HepG2 (cell line): ENCODE data around the gene CGB8. TPM values are rescaled to one million over a fixed set of nuclear protein-coding genes. Genes with fewer than 3 reads are reported as not detected.

Source experiments
- ATAC-seq: fragments of 200-7000 bp; cut with Tn5 transposase; 3 replicates; pipeline ENCODE4 v1.9.1; 2020; ENCODE audit warnings: mild to moderate bottlenecking, moderate library complexity
- BruUV-seq: library from RNA; stranded (reverse); fragments of 400-500 nt; replicated peaks from 2 replicates; lab custom pipeline; 2021; lab: Mats Ljungman, UMichigan
- CTCF ChIA-PET: fragments of 300-600 bp; formaldehyde crosslinking; extraction: SDS; loops from one replicate; lab custom pipeline; 2021; ENCODE audit warnings: low total read pairs, inconsistent platforms, low intra/inter-chr PET ratio; lab: Yijun Ruan, JAX
- POLR2A ChIA-PET: fragments of 350-600 bp; sonication (Branson Sonifier 250); formaldehyde crosslinking; loops from one replicate; lab custom pipeline; 2020; ENCODE audit warnings: antibody characterized with exemption, inconsistent platforms; lab: Yijun Ruan, JAX
- DNase-seq: peaks from one replicate; pipeline ENCODE4 v3.0.0-alpha.2; 2015; ENCODE audit warnings: low spot score
- FAIRE-seq: peaks from 3 replicates; lab custom pipeline; 2011; peaks lifted over from hg19 to GRCh38; lab: Jason Lieb, UNC
- H2AFZ ChIP-seq: one replicate; pipeline ENCODE4 v1.6.1; 2011; ENCODE audit warnings: low read length, inconsistent platforms
- H3K27ac ChIP-seq: fragments of 300-600 bp; 3 replicates; pipeline ENCODE4 v1.8.0; 2011; ENCODE audit warnings: mixed run types, mild to moderate bottlenecking, mixed read lengths, low read length, inconsistent platforms; ENCODE audit not compliant: insufficient read depth; ENCODE audit errors: extremely low read length
- H3K27me3 ChIP-seq, 2 experiments: fragments of 200-600 bp in 1 of 2; 2 replicates in 1 of 2; 3 replicates in 1 of 2; pipeline versions ENCODE4 v1.6.0 to v1.8.0; 2011; ENCODE audit warnings: low read length in 2 of 2, mild to moderate bottlenecking in 2 of 2, moderate library complexity in 2 of 2, inconsistent platforms in 1 of 2; ENCODE audit not compliant: insufficient read depth in 2 of 2, control insufficient read depth in 1 of 2
- H3K36me3 ChIP-seq, 2 experiments: fragments of 200-600 bp in 1 of 2; replicated peaks in 1 of 2; 2 replicates in 1 of 2; 3 replicates in 1 of 2; pipeline versions ENCODE4 v1.5.1 to v1.8.0; 2011; ENCODE audit warnings: low read length in 2 of 2, inconsistent platforms in 1 of 2; ENCODE audit not compliant: insufficient read depth in 2 of 2, control insufficient read depth in 1 of 2
- H3K4me1 ChIP-seq: 2 replicates; pipeline ENCODE4 v1.5.1; 2012; ENCODE audit warnings: low read length, inconsistent platforms; ENCODE audit not compliant: insufficient read depth
- H3K4me2 ChIP-seq: 2 replicates; pipeline ENCODE4 v1.6.0; 2011; ENCODE audit warnings: low read depth, low read length, inconsistent platforms
- H3K4me3 ChIP-seq, 3 experiments: fragments of 200-600 bp in 1 of 3; sonication (generic), shearing (Covaris generic) in 1 of 3; replicated peaks in 1 of 3; 2 replicates each; pipeline ENCODE4 v1.5.1; 2011 to 2016; ENCODE audit warnings: low read length in 3 of 3, inconsistent platforms in 2 of 3, low read depth in 2 of 3, mild to moderate bottlenecking in 2 of 3, control low read depth in 1 of 3, mixed read lengths in 1 of 3; ENCODE audit not compliant: insufficient read depth in 1 of 3
- H3K79me2 ChIP-seq: one replicate; pipeline ENCODE4 v1.6.1; 2011; ENCODE audit warnings: low read length, inconsistent platforms; ENCODE audit not compliant: insufficient read depth
- H3K9ac ChIP-seq: 2 replicates; pipeline ENCODE4 v1.6.0; 2011; ENCODE audit warnings: mild to moderate bottlenecking, low read depth, low read length, inconsistent platforms; ENCODE audit not compliant: insufficient read depth
- H3K9me3 ChIP-seq: 2 replicates; pipeline ENCODE4 v1.5.1; 2012; ENCODE audit warnings: mild to moderate bottlenecking, low read length
- H4K20me1 ChIP-seq: 2 replicates; pipeline ENCODE4 v1.6.0; 2011; ENCODE audit warnings: inconsistent platforms, mild to moderate bottlenecking, low read length, moderate library complexity; ENCODE audit not compliant: insufficient read depth
- CENPT ChIP-seq: sonication (generic); formaldehyde crosslinking; IDR thresholded peaks from 2 replicates; pipeline ENCODE4 v1.8.0; 2022; ENCODE audit warnings: low read depth, mild to moderate bottlenecking, moderate library complexity, missing genetic modification reagents
- ELK4 ChIP-seq: sonication (generic); formaldehyde crosslinking; IDR thresholded peaks from 2 replicates; pipeline ENCODE4 v1.9.0; 2021; ENCODE audit warnings: missing genetic modification reagents, borderline replicate concordance
- GABPB1 ChIP-seq: IDR thresholded peaks from 2 replicates; pipeline ENCODE4 v1.6.1; 2016; ENCODE audit warnings: mild to moderate bottlenecking, missing genetic modification reagents, moderate library complexity, missing compliant biosample characterization
- GATAD1 ChIP-seq: IDR thresholded peaks from 2 replicates; pipeline ENCODE4 v1.6.1; 2016; ENCODE audit warnings: missing genetic modification reagents, missing compliant biosample characterization
- KLF15 ChIP-seq: sonication (generic); formaldehyde crosslinking; IDR thresholded peaks from 2 replicates; pipeline ENCODE4 v1.8.1; 2023; ENCODE audit warnings: borderline replicate concordance, mild to moderate bottlenecking, inconsistent platforms, missing genetic modification reagents, mixed read lengths
- MAFF ChIP-seq: IDR thresholded peaks from 2 replicates; pipeline ENCODE4 v1.6.1; 2011; ENCODE audit warnings: low read depth, low read length, improper control_type of control experiment
- NFKBIZ ChIP-seq: IDR thresholded peaks from 2 replicates; pipeline ENCODE4 v1.6.1; 2018; ENCODE audit warnings: missing genetic modification reagents, missing compliant biosample characterization
- SETDB1 ChIP-seq: sonication (generic); formaldehyde crosslinking; IDR thresholded peaks from 2 replicates; pipeline ENCODE4 v1.5.1; 2020; ENCODE audit warnings: missing genetic modification reagents, mild to moderate bottlenecking, borderline replicate concordance
- ZNF101 ChIP-seq: sonication (generic); formaldehyde crosslinking; IDR thresholded peaks from 2 replicates; pipeline ENCODE4 v1.4.0; 2020; ENCODE audit warnings: mild to moderate bottlenecking, low read depth, missing genetic modification reagents, borderline replicate concordance
- ZNF124 ChIP-seq: sonication (generic); formaldehyde crosslinking; IDR thresholded peaks from 2 replicates; pipeline ENCODE4 v1.4.0; 2020; ENCODE audit warnings: missing genetic modification reagents
- WGBS: methylation state at CpG from one replicate; pipeline ENCODE4 v1.1.6; 2017; ENCODE audit warnings: low lambda C conversion rate; 5-methylcytosine and 5-hydroxymethylcytosine counted together
- in situ Hi-C: cut with HindIII; loops from 2 replicates; pipeline ENCODE4 v1.10.0; 2017; ENCODE audit warnings: low pct_unique_long_range_greater_than_20kb; ENCODE audit not compliant: extremely low pct_ligation_motif_present
- intact Hi-C: fragments of 100-400 bp; cut with micrococcal nuclease; formaldehyde crosslinking; loops from one replicate; pipeline ENCODE4 v1.10.0; 2022; ENCODE audit not compliant: unreplicated experiment
- polyA plus RNA-seq, 8 experiments: library from polyadenylated mRNA; depleted of rRNA in 3 of 8; stranded (reverse) in 7 of 8; unstranded in 1 of 8; fragments of >200 nt; fragmentation: Illumina TruSeq in 4 of 8; extraction: Trizol in 4 of 8; gene quantifications; 2 replicates each; pipeline versions ENCODE4 v1.2.1 to v1.2.3, GENCODE V29; 2011 to 2016; ENCODE audit warnings: low read depth in 4 of 8, missing spikeins in 1 of 8, mixed read lengths in 1 of 8; ENCODE audit not compliant: insufficient read depth in 1 of 8
- total RNA-seq, 5 experiments: library from RNA; depleted of rRNA; stranded (reverse); fragments of >200 nt; fragmentation: Illumina TruSeq; extraction: Trizol; gene quantifications; 2 replicates each; pipeline ENCODE4 v1.2.3, GENCODE V29; 2016; ENCODE audit warnings: low read depth in 1 of 5
- TF ChIP-seq, protein P1 (sequence below): sonication (generic); formaldehyde crosslinking; IDR thresholded peaks from 2 replicates; pipeline ENCODE4 v1.4.0; 2020; ENCODE audit warnings: missing genetic modification reagents
- TF ChIP-seq, protein P2 (sequence below): sonication (generic); formaldehyde crosslinking; IDR thresholded peaks from 2 replicates; pipeline ENCODE4 v1.4.0; 2020; ENCODE audit warnings: mild to moderate bottlenecking, missing genetic modification reagents
- TF ChIP-seq, protein P3 (sequence below): sonication (generic); formaldehyde crosslinking; IDR thresholded peaks from 2 replicates; pipeline ENCODE4 v1.4.0; 2020; ENCODE audit warnings: mild to moderate bottlenecking, missing genetic modification reagents
- TF ChIP-seq, protein P4 (sequence below): sonication (generic); formaldehyde crosslinking; IDR thresholded peaks from 2 replicates; pipeline ENCODE4 v1.9.0; 2022; ENCODE audit warnings: low read depth, missing genetic modification reagents

The CGB8 gene
- total and polyA plus RNA-seq, 2 of the 13 experiments (the other 11 are each of a cell fraction or from before 2014, with no cell fraction given), result not detected

DNA sequence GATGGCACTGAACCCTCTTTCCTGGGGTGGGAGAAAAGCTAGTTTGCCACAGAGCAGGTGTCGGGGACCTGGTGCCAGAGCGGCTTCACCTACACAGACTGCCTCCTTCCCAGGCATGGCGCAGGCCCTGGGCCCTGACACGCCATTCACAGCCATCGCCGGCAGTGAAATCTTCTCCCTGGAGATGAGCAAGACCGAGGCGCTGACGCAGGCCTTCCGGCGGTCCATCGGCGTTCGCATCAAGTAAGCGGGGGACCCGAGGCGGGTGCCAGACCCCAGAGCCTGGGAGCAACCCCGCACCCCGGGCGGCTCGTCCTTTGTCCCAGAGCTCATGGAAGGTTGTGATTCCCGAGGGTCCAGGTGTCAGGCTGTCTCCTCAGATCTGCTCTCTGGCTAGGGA, 42.0 kb downstream of the CGB8 start:
- ChIA-PET CTCF (no interaction called here), POLR2A (no interaction called here)
- Histone ChIP-seq H3K79me2 (no peaks in the 10 kb centered on the region), H4K20me1 (no peaks in the 10 kb centered on the region), H3K27ac (no peak overlapping the region), H3K4me3 (no peak overlapping the region), H3K36me3 (peaks cover 29 to 70% of the 10 kb centered on the region in 2 experiments), H3K4me1 (no peaks in the 10 kb centered on the region), H2AFZ (no peak overlapping the region), H3K4me2 (no peak overlapping the region), H3K9ac (no peak overlapping the region), H3K27me3 (no peaks in the 10 kb centered on the region), H3K9me3 (no peaks in the 10 kb centered on the region)
- intact Hi-C loops (no loop called here), in situ Hi-C loops (no loop called here)
- FAIRE-seq, result no peak
- ATAC-seq, result no peak
- 100% methylated on average over 2 of the region's 22 CpGs for WGBS
- DNase-seq, result no peak
- no TSS peak for BruUV-seq
- TF ChIP-seq ZNF124 (CRISPR knock-in tag) (no peak), GABPB1 (CRISPR knock-in tag) (no peak), GATAD1 (no peak), ZNF101 (CRISPR knock-in tag) (no peak), MAFF (no peak), SETDB1 (no peak), KLF15 (CRISPR knock-in tag) (no peak), NFKBIZ (CRISPR knock-in tag) (no peak), CENPT (CRISPR knock-in tag) (no peak), ELK4 (CRISPR knock-in tag) (no peak)
- TF ChIP-seq, protein P1, sequence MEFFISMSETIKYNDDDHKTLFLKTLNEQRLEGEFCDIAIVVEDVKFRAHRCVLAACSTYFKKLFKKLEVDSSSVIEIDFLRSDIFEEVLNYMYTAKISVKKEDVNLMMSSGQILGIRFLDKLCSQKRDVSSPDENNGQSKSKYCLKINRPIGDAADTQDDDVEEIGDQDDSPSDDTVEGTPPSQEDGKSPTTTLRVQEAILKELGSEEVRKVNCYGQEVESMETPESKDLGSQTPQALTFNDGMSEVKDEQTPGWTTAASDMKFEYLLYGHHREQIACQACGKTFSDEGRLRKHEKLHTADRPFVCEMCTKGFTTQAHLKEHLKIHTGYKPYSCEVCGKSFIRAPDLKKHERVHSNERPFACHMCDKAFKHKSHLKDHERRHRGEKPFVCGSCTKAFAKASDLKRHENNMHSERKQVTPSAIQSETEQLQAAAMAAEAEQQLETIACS (CRISPR knock-in tag), result no peak
- TF ChIP-seq, protein P2, sequence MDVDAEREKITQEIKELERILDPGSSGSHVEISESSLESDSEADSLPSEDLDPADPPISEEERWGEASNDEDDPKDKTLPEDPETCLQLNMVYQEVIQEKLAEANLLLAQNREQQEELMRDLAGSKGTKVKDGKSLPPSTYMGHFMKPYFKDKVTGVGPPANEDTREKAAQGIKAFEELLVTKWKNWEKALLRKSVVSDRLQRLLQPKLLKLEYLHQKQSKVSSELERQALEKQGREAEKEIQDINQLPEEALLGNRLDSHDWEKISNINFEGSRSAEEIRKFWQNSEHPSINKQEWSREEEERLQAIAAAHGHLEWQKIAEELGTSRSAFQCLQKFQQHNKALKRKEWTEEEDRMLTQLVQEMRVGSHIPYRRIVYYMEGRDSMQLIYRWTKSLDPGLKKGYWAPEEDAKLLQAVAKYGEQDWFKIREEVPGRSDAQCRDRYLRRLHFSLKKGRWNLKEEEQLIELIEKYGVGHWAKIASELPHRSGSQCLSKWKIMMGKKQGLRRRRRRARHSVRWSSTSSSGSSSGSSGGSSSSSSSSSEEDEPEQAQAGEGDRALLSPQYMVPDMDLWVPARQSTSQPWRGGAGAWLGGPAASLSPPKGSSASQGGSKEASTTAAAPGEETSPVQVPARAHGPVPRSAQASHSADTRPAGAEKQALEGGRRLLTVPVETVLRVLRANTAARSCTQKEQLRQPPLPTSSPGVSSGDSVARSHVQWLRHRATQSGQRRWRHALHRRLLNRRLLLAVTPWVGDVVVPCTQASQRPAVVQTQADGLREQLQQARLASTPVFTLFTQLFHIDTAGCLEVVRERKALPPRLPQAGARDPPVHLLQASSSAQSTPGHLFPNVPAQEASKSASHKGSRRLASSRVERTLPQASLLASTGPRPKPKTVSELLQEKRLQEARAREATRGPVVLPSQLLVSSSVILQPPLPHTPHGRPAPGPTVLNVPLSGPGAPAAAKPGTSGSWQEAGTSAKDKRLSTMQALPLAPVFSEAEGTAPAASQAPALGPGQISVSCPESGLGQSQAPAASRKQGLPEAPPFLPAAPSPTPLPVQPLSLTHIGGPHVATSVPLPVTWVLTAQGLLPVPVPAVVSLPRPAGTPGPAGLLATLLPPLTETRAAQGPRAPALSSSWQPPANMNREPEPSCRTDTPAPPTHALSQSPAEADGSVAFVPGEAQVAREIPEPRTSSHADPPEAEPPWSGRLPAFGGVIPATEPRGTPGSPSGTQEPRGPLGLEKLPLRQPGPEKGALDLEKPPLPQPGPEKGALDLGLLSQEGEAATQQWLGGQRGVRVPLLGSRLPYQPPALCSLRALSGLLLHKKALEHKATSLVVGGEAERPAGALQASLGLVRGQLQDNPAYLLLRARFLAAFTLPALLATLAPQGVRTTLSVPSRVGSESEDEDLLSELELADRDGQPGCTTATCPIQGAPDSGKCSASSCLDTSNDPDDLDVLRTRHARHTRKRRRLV (CRISPR knock-in tag), result no peak
- TF ChIP-seq, protein P3, sequence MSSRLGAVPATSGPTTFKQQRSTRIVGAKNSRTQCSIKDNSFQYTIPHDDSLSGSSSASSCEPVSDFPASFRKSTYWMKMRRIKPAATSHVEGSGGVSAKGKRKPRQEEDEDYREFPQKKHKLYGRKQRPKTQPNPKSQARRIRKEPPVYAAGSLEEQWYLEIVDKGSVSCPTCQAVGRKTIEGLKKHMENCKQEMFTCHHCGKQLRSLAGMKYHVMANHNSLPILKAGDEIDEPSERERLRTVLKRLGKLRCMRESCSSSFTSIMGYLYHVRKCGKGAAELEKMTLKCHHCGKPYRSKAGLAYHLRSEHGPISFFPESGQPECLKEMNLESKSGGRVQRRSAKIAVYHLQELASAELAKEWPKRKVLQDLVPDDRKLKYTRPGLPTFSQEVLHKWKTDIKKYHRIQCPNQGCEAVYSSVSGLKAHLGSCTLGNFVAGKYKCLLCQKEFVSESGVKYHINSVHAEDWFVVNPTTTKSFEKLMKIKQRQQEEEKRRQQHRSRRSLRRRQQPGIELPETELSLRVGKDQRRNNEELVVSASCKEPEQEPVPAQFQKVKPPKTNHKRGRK (CRISPR knock-in tag), result no peak
- TF ChIP-seq, protein P4, sequence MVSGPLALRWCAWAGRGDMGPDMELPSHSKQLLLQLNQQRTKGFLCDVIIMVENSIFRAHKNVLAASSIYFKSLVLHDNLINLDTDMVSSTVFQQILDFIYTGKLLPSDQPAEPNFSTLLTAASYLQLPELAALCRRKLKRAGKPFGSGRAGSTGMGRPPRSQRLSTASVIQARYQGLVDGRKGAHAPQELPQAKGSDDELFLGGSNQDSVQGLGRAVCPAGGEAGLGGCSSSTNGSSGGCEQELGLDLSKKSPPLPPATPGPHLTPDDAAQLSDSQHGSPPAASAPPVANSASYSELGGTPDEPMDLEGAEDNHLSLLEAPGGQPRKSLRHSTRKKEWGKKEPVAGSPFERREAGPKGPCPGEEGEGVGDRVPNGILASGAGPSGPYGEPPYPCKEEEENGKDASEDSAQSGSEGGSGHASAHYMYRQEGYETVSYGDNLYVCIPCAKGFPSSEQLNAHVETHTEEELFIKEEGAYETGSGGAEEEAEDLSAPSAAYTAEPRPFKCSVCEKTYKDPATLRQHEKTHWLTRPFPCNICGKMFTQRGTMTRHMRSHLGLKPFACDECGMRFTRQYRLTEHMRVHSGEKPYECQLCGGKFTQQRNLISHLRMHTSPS (CRISPR knock-in tag), result no peak
